Right cardiac atrium (tissue), 5 donors: ENCODE data around the gene NCKIPSD. TPM values are rescaled to one million over a fixed set of nuclear protein-coding genes. Genes with fewer than 3 reads are reported as not detected.
"Not testable (repeated sequence)": the region's sequence is repeated elsewhere in the genome, so short reads cannot be mapped to it uniquely, and the experiment has no call there.

Experiments
- ATAC-seq, 2 donors: fragments of 200-7000 bp; cut with Tn5 transposase; one replicate each; pipeline versions ENCODE4 v1.8.0 to v1.9.1; 2020; ENCODE audit warnings: moderate library complexity in 2 of 2, mild to moderate bottlenecking in 1 of 2
- DNase-seq, 3 donors: peaks; one replicate each; pipeline ENCODE4 v3.0.0-alpha.2; 2020
- H3K27ac ChIP-seq: one replicate; pipeline ENCODE4 v1.5.1; 2013; ENCODE audit warnings: mild to moderate bottlenecking, low read length, control low read depth, moderate library complexity
- H3K27me3 ChIP-seq: one replicate; pipeline ENCODE4 v1.6.1; 2013; ENCODE audit not compliant: control insufficient read depth, insufficient read depth
- H3K4me1 ChIP-seq: one replicate; pipeline ENCODE4 v1.6.1; 2013; ENCODE audit warnings: low read length; ENCODE audit not compliant: control insufficient read depth, insufficient read depth
- H3K4me3 ChIP-seq: one replicate; pipeline ENCODE4 v1.5.1; 2013; ENCODE audit warnings: low read length, control low read depth
- H3K9me3 ChIP-seq: one replicate; pipeline ENCODE4 v1.6.1; 2013; ENCODE audit warnings: low read length; ENCODE audit not compliant: control insufficient read depth
- WGBS: extraction: QIAGEN DNeasy Blood & Tissue Kit; methylation state at CpG from one replicate; pipeline ENCODE4 v1.1.7; 2013; 5-methylcytosine and 5-hydroxymethylcytosine counted together
- intact Hi-C, 4 donors: fragments of 100-400 bp; cut with DNase I; formaldehyde crosslinking; loops; one replicate each; pipeline versions ENCODE4 v1.11.0 to v1.14.0; 2022 to 2023
- long read RNA-seq, 4 donors: library from polyadenylated mRNA; unstranded; transcript quantifications; one replicate each; pipeline ENCODE4 v2.0.0, GENCODE V29; 2020 to 2021
- polyA plus RNA-seq: library from polyadenylated mRNA; stranded (reverse); fragments of 200-250 nt; gene quantifications from one replicate; pipeline ENCODE4 v1.2.3, GENCODE V29; 2013
- total RNA-seq, 4 donors: library from RNA; stranded (reverse); fragmentation: NEBNext Ultra II Directional; extraction: Animal tissue kit (Norgen Biotek cat#: 25700); gene quantifications; one replicate each; pipeline ENCODE4 v1.2.1, GENCODE V29; 2021
- donor health status: healthy with polysubstance abuse.
- donor health status: DM: no; HTN: yes; CAD: no.
- donor health status: DM: no; HTN: no; CAD: no.
- donor health status: DM: no; HTN: yes; CAD: no; lungs with severe emphysema.
- donor health status: DM: yes; HTN: yes; CAD: no.

Gene NCKIPSD
- total RNA-seq: 10 to 100 TPM; 31.1 to 49.8 (median 42.1) TPM
- 32.5 TPM for polyA plus RNA-seq
- long read RNA-seq, donor 1, transcript NCKIPSD-204 (13 exons, 2,925 nt): major isoform, 39 of 132 reads
- long read RNA-seq, donor 1, transcript NCKIPSD-201 (13 exons, 2,989 nt): minor isoform, 36 of 132 reads
- long read RNA-seq, donor 1, partial matches to known transcripts: 19 of 132 reads
- long read RNA-seq, donor 1, other reads (novel, unspliced or antisense): 38 of 132 reads
- long read RNA-seq, donor 2, transcript NCKIPSD-204 (13 exons, 2,925 nt): minor isoform, 24 of 86 reads
- long read RNA-seq, donor 2, transcript NCKIPSD-201 (13 exons, 2,989 nt): major isoform, 29 of 86 reads
- long read RNA-seq, donor 2, partial matches to known transcripts: 4 of 86 reads
- long read RNA-seq, donor 2, other reads (novel, unspliced or antisense): 29 of 86 reads
- long read RNA-seq, donor 3, transcript NCKIPSD-204 (13 exons, 2,925 nt): minor isoform, 35 of 165 reads
- long read RNA-seq, donor 3, transcript NCKIPSD-201 (13 exons, 2,989 nt): major isoform, 48 of 165 reads
- long read RNA-seq, donor 3, partial matches to known transcripts: 45 of 165 reads
- long read RNA-seq, donor 3, other reads (novel, unspliced or antisense): 37 of 165 reads
- long read RNA-seq, donor 4, transcript NCKIPSD-201 (13 exons, 2,989 nt): minor isoform, 35 of 137 reads
- long read RNA-seq, donor 4, transcript NCKIPSD-204 (13 exons, 2,925 nt): major isoform, 52 of 137 reads
- long read RNA-seq, donor 4, partial matches to known transcripts: 12 of 137 reads
- long read RNA-seq, donor 4, other reads (novel, unspliced or antisense): 38 of 137 reads

- H3K4me1 ChIP-seq: peaks cover 8% of the 10 kb centered on the region
- peak; percentile 89 to 91 for ATAC-seq
- H3K27ac ChIP-seq: peak within 1 kb of the TSS; percentile 83
- H3K4me3 ChIP-seq: peak within 1 kb of the TSS; percentile 59
- no peaks in the 10 kb centered on the region for H3K27me3 ChIP-seq
- intact Hi-C loops: no loop called here
- DNase-seq: peak; percentile 91 to 98 (median 97)
- under 1% methylated on average over 97 of the region's 97 CpGs for WGBS
- no peaks in the 10 kb centered on the region for H3K9me3 ChIP-seq
These were observed at the start of gene NCKIPSD for GRCh38 chr3:48685603-48686511. Gene NCKIPSD (minus strand): TSS chr3:48685915. CDS start chr3:48685807, 108 bp downstream.

GRCh38 chr3:48735075-48735767 lies 49.5 kb upstream of the NCKIPSD start:
- H3K4me3 ChIP-seq, H3K27ac ChIP-seq, ATAC-seq, H3K27me3 ChIP-seq, DNase-seq, H3K4me1 ChIP-seq, H3K9me3 ChIP-seq, intact Hi-C loops: not testable (repeated sequence)
- WGBS: 43% methylated on average over 8 of the region's 8 CpGs

GRCh38 chr3:48734541-48734940 lies 48.8 kb upstream of the NCKIPSD start:
- intact Hi-C loops, H3K4me1 ChIP-seq, ATAC-seq: not testable (repeated sequence)

GRCh38 chr3:48733752-48734518 lies 48.2 kb upstream of the NCKIPSD start:
- intact Hi-C loops, H3K9me3 ChIP-seq: not testable (repeated sequence)

More at GRCh38 chr3:48734541-48734940, 48.8 kb upstream of the NCKIPSD start:
- WGBS: 92% methylated on average over 18 of the region's 25 CpGs
- H3K9me3 ChIP-seq, H3K27me3 ChIP-seq, H3K27ac ChIP-seq, H3K4me3 ChIP-seq: not testable (repeated sequence)
- DNase-seq: peak in 1 of 3 donors; percentile 66

GRCh38 chr3:48727511-48727910 lies 41.8 kb upstream of the NCKIPSD start:
- H3K27ac ChIP-seq: no peak overlapping the region
- no peak for ATAC-seq
- H3K27me3 ChIP-seq: no peaks in the 10 kb centered on the region
- H3K4me1 ChIP-seq: no peaks in the 10 kb centered on the region
- H3K4me3 ChIP-seq: no peak overlapping the region
- H3K9me3 ChIP-seq: no peaks in the 10 kb centered on the region
- WGBS: 93% methylated on average over 8 of the region's 8 CpGs
- no peak for DNase-seq
- intact Hi-C loops: no loop called here

More at GRCh38 chr3:48733752-48734518, 48.2 kb upstream of the NCKIPSD start:
- not testable (repeated sequence) for H3K27ac ChIP-seq, H3K4me3 ChIP-seq, H3K4me1 ChIP-seq, ATAC-seq, DNase-seq, H3K27me3 ChIP-seq
- WGBS: 94% methylated on average over 41 of the region's 53 CpGs

- H3K27me3 ChIP-seq, ATAC-seq, intact Hi-C loops, H3K27ac ChIP-seq, H3K9me3 ChIP-seq, H3K4me1 ChIP-seq, H3K4me3 ChIP-seq, DNase-seq: not testable (repeated sequence)
- WGBS: 92% methylated on average over 8 of the region's 8 CpGs
These were observed 39.6 kb upstream of the NCKIPSD start for GRCh38 chr3:48725185-48725855.

- ATAC-seq (no peak), DNase-seq (no peak)
- Histone ChIP-seq H3K27ac (no peak overlapping the region), H3K4me1 (no peaks in the 10 kb centered on the region), H3K27me3 (no peaks in the 10 kb centered on the region), H3K4me3 (no peak overlapping the region), H3K9me3 (no peaks in the 10 kb centered on the region)
- 85% methylated on average over 7 of the region's 7 CpGs for WGBS
- intact Hi-C loops: no loop called here
These were observed 38.0 kb upstream of the NCKIPSD start for GRCh38 chr3:48723725-48724124.

- H3K4me3 ChIP-seq, H3K9me3 ChIP-seq, H3K27ac ChIP-seq, DNase-seq, intact Hi-C loops, ATAC-seq, H3K4me1 ChIP-seq, H3K27me3 ChIP-seq: not testable (repeated sequence)
- WGBS: 77% methylated on average over 3 of the region's 3 CpGs
These were observed 37.6 kb upstream of the NCKIPSD start for GRCh38 chr3:48723293-48723692.

- peak; percentile 99 for ATAC-seq
- peak; percentile 99 to 100 (median 100) for DNase-seq
- H3K27ac ChIP-seq: peak within 1 kb of the TSS; percentile 79
- peak within 1 kb of the TSS; percentile 96 for H3K4me3 ChIP-seq
- H3K27me3 ChIP-seq: no peaks in the 10 kb centered on the region
- 3% methylated on average over 38 of the region's 38 CpGs for WGBS
- intact Hi-C loops: no loop called here
- H3K9me3 ChIP-seq: no peaks in the 10 kb centered on the region
- H3K4me1 ChIP-seq: peaks cover 3% of the 10 kb centered on the region
These were observed 31.4 kb upstream of the NCKIPSD start, which contains the start of gene IP6K2 for GRCh38 chr3:48716982-48717746. Gene IP6K2 (minus strand): TSS chr3:48717221. CDS start chr3:48695291, 21,930 bp downstream.
